ENCODE results near the gene PPM1N. TPM values are rescaled to one million over a fixed set of nuclear protein-coding genes. Genes with fewer than 3 reads are reported as not detected.
A peak's percentile ranks its signal among the peaks of the same experiment; 100 is the strongest.

PPM1N gene
- total RNA-seq, 1 donor from 2014 or later = not detected

GRCh38 chr19:45528744-45529419 is 30.6 kb downstream of the PPM1N start:
- H3K27me3 Mint-ChIP-seq = no peaks in the 10 kb centered on the region
- DNase-seq (ENCODE audit: low spot score, unreplicated experiment) = peak; percentile 49
- TF ChIP-seq CTCF (IDR thresholded peaks at IDR 0.05; ENCODE audit: unreplicated experiment) = no peak
- peaks cover 10% of the 10 kb centered on the region for H3K9me3 Mint-ChIP-seq (ENCODE audit: low read depth)
- H3K36me3 Mint-ChIP-seq (ENCODE audit: insufficient read depth) = peaks cover 21% of the 10 kb centered on the region
- H3K4me1 Mint-ChIP-seq (ENCODE audit: low read depth) = peaks cover 13% of the 10 kb centered on the region
- H3K27ac Mint-ChIP-seq = peak overlapping the region; percentile 90
- peak overlapping the region; percentile 68 for H3K4me3 Mint-ChIP-seq (ENCODE audit: low read depth)

- Mint-ChIP-seq H3K36me3 (ENCODE audit: insufficient read depth) (peaks cover 17% of the 10 kb centered on the region), H3K4me1 (ENCODE audit: low read depth) (peaks cover 13% of the 10 kb centered on the region), H3K4me3 (ENCODE audit: low read depth) (peak overlapping the region; percentile 68), H3K9me3 (ENCODE audit: low read depth) (peaks cover 10% of the 10 kb centered on the region), H3K27me3 (no peaks in the 10 kb centered on the region), H3K27ac (no peak overlapping the region)
- no peak for TF ChIP-seq CTCF (IDR thresholded peaks at IDR 0.05; ENCODE audit: unreplicated experiment)
- DNase-seq (ENCODE audit: low spot score, unreplicated experiment) = no peak
Observed at GRCh38 chr19:45529420-45529785, 31.2 kb downstream of the PPM1N start.

GRCh38 chr19:45531349-45531748 is 33.1 kb downstream of the PPM1N start:
- no peak for DNase-seq (ENCODE audit: low spot score, unreplicated experiment)
- H3K4me1 Mint-ChIP-seq (ENCODE audit: low read depth) = peaks cover 13% of the 10 kb centered on the region
- no peaks in the 10 kb centered on the region for H3K27me3 Mint-ChIP-seq
- TF ChIP-seq CTCF (IDR thresholded peaks at IDR 0.05; ENCODE audit: unreplicated experiment) = no peak
- no peak overlapping the region for H3K4me3 Mint-ChIP-seq (ENCODE audit: low read depth)
- H3K9me3 Mint-ChIP-seq (ENCODE audit: low read depth) = peaks cover 10% of the 10 kb centered on the region
- H3K36me3 Mint-ChIP-seq (ENCODE audit: insufficient read depth) = peaks cover 11% of the 10 kb centered on the region
- no peak overlapping the region for H3K27ac Mint-ChIP-seq

GRCh38 chr19:45539459-45539858 is 41.2 kb downstream of the PPM1N start:
- no peak for DNase-seq (ENCODE audit: low spot score, unreplicated experiment)
- no peaks in the 10 kb centered on the region for H3K27me3 Mint-ChIP-seq
- no peak for TF ChIP-seq CTCF (IDR thresholded peaks at IDR 0.05; ENCODE audit: unreplicated experiment)
- no peak overlapping the region for H3K4me3 Mint-ChIP-seq (ENCODE audit: low read depth)
- H3K36me3 Mint-ChIP-seq (ENCODE audit: insufficient read depth) = peaks cover 3% of the 10 kb centered on the region
- no peak overlapping the region for H3K27ac Mint-ChIP-seq
- peaks cover 1% of the 10 kb centered on the region for H3K4me1 Mint-ChIP-seq (ENCODE audit: low read depth)
- H3K9me3 Mint-ChIP-seq (ENCODE audit: low read depth) = no peaks in the 10 kb centered on the region

- H3K4me1 Mint-ChIP-seq (ENCODE audit: low read depth) = peaks cover 1% of the 10 kb centered on the region
- H3K4me3 Mint-ChIP-seq (ENCODE audit: low read depth) = no peak overlapping the region
- H3K27ac Mint-ChIP-seq = no peak overlapping the region
- no peaks in the 10 kb centered on the region for H3K9me3 Mint-ChIP-seq (ENCODE audit: low read depth)
- no peak for TF ChIP-seq CTCF (IDR thresholded peaks at IDR 0.05; ENCODE audit: unreplicated experiment)
- no peaks in the 10 kb centered on the region for H3K36me3 Mint-ChIP-seq (ENCODE audit: insufficient read depth)
- H3K27me3 Mint-ChIP-seq = no peaks in the 10 kb centered on the region
- no peak for DNase-seq (ENCODE audit: low spot score, unreplicated experiment)
Observed at GRCh38 chr19:45542234-45542668, 44.0 kb downstream of the PPM1N start.

Data from progenitor cell of endocrine pancreas (in vitro differentiated cells).